Stimulated activated CD8-positive, alpha-beta memory T cell treated with anti-CD3 and anti-CD28 coated beads, Interleukin-4, amount 100 ng/mL, for 1 hour (primary cell): ENCODE measurements around the gene ZNF782.
"Not testable (repeated sequence)": the region's sequence is repeated elsewhere in the genome, so short reads cannot be mapped to it uniquely, and the experiment has no call there.

Experiments
- DNase-seq, 2 donors: peaks; one replicate each; pipeline ENCODE4 v3.0.0-alpha.2; 2020; ENCODE audit warnings: low read depth in 2 of 2, low spot score in 1 of 2

Gene ZNF782

DNA sequence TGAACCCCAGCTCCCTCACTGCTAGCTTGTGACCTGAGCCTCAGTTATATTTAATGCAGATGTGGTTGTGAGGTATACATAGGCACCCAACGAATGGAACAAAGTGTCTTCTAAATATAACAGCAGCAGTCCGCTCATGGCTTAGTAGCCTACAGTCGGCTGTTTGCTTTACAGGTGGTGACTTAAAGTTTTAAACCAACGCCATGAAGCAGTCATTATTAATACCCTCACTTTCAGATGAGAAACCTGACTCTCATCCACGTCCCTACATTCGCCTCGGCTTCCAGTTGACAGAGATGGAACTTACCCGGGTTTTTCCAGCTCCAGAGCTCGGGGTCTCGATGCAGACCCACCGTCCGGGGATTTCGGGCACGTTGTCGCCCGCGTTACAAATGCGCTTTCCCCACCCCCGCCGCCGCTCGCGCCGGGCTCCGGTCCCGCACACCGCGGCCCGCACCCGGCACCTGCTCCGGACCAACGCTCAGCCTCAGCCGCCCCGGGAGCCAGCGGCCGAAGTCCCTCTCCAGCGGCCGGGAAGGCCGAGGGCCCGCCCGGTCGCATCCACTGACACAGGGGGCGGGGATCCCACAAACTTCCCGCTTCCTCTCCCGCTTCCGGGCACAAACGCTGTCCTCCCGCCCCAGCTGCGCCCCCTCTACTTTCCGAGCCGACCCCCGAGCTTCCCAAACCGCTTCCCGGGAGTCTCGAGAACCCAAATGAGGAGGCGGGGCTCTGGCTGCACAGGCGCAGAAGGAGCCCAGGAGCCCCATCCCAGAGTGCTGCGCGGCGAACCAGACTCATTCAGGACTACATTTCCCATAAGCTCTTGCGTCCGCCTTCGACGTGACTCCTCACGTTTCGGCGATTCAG is at the start of gene ZNF782:
ZNF782 (minus strand) TSS at position 734 of the 870 bp plus-strand sequence. CDS start 2,553 bp downstream, outside the sequence.
- peak; percentile 57 to 64 for DNase-seq

DNA sequence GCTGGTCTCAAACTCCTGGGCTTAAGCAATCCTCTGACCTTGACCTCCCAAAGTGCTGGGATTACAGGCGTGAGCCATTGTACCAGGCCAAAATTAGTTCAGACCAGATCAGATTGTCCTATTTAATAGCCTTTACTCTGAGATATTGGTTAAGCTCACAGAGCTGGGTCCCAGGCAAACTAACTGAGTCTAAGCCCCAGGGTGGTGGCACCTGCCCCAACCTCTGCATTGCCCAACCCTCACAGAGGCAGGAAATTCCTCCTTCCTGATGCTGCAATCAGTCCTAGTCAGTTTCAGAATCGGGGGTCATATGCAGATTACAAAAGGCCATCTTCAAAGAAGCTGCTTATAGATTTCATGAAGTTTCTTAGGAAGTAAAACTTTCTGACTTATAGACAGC is 45.7 kb upstream of the ZNF782 start:
- not testable (repeated sequence) for DNase-seq

- no peak for DNase-seq
Observed at GRCh38 chr9:96892131-96892530, 37.8 kb upstream of the ZNF782 start.

GRCh38 chr9:96888591-96888990 is 34.3 kb upstream of the ZNF782 start:
- DNase-seq, result no peak

DNA sequence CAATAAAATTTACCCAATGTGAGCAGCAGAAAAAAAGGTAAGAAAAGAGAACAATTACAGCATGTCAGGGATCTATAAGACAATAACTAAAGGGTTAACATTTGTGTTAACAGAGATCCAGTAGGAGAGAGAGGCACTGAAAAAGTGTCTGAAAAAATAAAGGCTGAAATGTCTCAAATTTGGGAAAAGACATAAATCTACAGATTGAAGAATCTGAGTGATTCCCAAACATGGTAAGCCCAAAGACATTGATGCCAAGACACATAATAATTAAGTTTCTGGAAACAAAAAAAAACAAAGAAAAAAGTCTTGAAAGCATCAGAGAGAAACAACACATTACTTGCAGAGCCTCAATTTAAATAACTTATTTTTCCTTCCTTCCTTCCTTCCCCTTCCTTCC is 31.1 kb upstream of the ZNF782 start:
- DNase-seq, result no peak

DNA sequence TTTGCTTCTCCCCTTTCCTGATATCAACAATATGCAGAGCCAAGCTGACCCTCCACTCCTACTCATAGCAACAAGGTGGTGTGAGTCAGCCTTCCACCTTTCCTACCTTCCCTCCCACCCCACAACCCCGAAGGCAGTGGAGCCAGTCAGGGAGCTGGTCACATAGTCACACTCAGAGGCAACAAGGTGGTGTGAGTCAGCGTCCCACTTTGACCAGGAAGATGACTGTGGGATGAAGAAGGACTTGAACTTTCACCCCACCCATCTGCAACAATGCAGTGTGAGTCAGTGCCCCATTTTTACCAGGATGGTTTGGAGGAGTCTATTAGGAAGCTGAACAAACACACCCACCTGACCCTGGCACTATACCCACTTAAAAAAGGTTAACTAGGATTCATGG is 30.1 kb upstream of the ZNF782 start:
- no peak for DNase-seq

- DNase-seq, result no peak
Observed at GRCh38 chr9:96883922-96884321, 29.6 kb upstream of the ZNF782 start.

DNA sequence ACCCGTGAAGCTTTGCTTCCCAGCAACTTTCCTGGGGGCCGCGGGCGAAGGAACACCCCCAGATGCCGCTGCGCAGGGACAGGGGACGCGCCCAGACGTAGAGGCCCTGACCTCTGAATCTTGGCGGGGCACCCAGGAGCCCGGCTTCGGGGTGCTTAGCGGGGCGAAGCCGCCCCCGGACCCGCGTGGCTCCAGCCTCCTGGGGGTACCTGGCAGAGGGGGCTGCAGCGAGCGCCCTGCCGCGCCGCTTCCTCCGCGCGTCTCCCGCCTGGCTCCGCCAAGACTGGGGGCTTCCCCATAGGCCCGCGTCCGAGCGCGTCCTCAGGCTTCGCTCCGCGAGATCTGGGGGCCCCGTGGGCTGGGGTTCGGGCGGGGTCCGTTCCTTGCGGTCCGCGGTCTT is 23.0 kb upstream of the ZNF782 start:
- DNase-seq, result no peak

GRCh38 chr9:96875461-96876142 is 21.3 kb upstream of the ZNF782 start:
- no peak for DNase-seq

DNA sequence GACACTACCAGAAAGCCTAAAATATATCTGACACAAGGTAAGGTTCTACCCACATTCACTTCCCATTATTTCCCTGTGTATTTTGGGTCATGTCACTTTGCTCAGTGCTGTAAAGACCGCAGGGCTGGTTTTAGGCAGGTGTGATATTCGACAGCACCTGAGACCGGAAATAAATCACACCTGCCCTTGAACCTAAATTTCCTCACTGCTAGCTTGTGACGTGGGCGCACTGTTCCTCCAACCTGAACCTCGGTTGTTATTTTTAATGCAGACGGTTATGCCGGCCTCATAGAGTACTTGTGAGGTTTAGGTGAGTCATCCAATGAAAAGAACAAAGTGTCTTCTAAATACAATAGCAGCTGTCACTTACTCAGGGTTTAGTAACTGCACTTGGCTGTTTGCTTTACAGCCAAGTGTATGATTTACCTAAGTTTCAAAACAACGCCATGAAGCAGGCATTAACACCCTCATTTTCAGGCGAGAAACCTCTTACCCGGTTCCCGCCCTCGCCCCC is 20.7 kb upstream of the ZNF782 start:
- no peak for DNase-seq

GRCh38 chr9:96874201-96874785 is 20.0 kb upstream of the ZNF782 start:
- DNase-seq, result no peak

- no peak for DNase-seq
Observed at GRCh38 chr9:96871176-96871575, 16.9 kb upstream of the ZNF782 start.

GRCh38 chr9:96868709-96869108 is 14.4 kb upstream of the ZNF782 start:
- no peak for DNase-seq

- DNase-seq, result no peak
Observed at GRCh38 chr9:96867079-96867804, 12.9 kb upstream of the ZNF782 start.

- not testable (repeated sequence) for DNase-seq
Observed at GRCh38 chr9:96865240-96865639, 10.9 kb upstream of the ZNF782 start.

- no peak for DNase-seq
Observed at GRCh38 chr9:96859461-96860198, 5.3 kb upstream of the ZNF782 start.

- DNase-seq, result no peak
Observed at GRCh38 chr9:96858670-96859069, 4.4 kb upstream of the ZNF782 start.

DNA sequence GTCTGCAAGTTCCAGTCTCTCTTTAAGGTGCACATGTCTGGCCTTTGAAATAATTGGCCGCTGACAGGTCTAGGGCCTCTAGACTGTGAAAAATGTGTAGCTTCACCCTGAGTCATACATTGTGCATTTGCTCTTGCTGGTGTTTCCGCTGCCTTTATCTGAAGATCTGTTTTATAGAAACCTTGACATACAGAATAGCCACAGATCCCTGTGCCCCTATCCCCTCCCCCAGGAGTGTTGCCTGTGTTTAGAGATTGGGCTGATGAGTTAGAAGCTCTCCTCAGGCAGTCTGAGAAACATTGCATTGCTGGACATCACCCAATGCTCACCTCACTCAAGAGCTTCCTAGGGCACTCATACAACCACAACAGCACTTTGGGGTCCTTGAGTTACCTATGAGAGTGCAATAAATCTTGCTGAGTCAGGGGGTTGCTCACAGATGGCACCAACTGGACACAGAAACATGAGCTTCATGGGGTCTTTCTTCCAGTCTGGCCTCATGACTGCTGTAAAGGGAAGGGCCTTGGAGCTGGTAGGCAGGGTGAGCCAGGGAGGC is 3.8 kb upstream of the ZNF782 start:
- DNase-seq, result no peak

GRCh38 chr9:96856363-96857286 is 2.3 kb upstream of the ZNF782 start:
- peak in 1 of 2 donors; percentile 46 for DNase-seq
